ENCODE measurements around the gene PEX14.

PEX14 gene

GRCh38 chr1:10671622-10672342 is 197.0 kb downstream of the PEX14 start:
- DNase-seq = no peak

- no peak for DNase-seq
Measured at GRCh38 chr1:10672343-10673050, 197.7 kb downstream of the PEX14 start.

GRCh38 chr1:10673109-10673711 is 198.5 kb downstream of the PEX14 start:
- DNase-seq = no peak

GRCh38 chr1:10674222-10674621 is 199.5 kb downstream of the PEX14 start:
- DNase-seq = no peak

- no peak for DNase-seq
Measured at GRCh38 chr1:10674700-10675609, 200.2 kb downstream of the PEX14 start.

- DNase-seq = no peak
Measured at GRCh38 chr1:10675813-10676212, 201.1 kb downstream of the PEX14 start.

- no peak for DNase-seq
Measured at GRCh38 chr1:10676963-10677362, 202.2 kb downstream of the PEX14 start.

GRCh38 chr1:10677491-10678391 is 203.0 kb downstream of the PEX14 start:
- DNase-seq = no peak

- no peak for DNase-seq
Measured at GRCh38 chr1:10678402-10678801, 203.7 kb downstream of the PEX14 start.

- no peak for DNase-seq
Measured at GRCh38 chr1:10678852-10679251, 204.1 kb downstream of the PEX14 start.

GRCh38 chr1:10679496-10680220 is 204.9 kb downstream of the PEX14 start:
- no peak for DNase-seq
